GM12875 (cell line): Measurements from ENCODE around the gene DSCAML1.

Experiments
- H3K4me3 ChIP-seq: one replicate; pipeline ENCODE4 v1.5.1; 2011; ENCODE audit warnings: low read depth, low read length, control low read depth
- TF ChIP-seq, protein P1 (sequence below): IDR thresholded peaks from 2 replicates; pipeline ENCODE4 v1.5.1; 2011; ENCODE audit warnings: low read depth, mild to moderate bottlenecking, control low read depth, inconsistent platforms, low read length, moderate library complexity, borderline replicate concordance; ENCODE audit not compliant: insufficient read depth

DSCAML1 gene

DNA sequence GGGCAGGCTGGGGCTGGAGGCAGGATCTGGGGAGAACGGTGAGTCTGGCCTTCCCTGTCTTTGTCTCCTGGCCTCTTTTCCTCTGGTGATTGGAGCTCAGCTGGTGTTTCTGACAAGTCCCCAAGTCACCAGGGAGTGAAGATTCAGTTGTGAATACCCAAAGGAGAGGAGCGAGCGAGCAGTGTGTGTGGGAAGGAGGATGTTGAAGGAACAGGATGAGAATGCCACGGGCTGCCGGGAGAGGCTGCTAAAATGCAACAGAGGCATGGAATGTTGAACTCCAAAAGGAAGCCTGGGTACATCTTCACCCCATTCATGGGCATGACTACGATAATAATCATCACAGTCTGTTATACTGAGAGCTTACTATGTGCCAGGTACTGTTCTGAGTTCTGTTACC, 306.1 kb downstream of the DSCAML1 start:
- TF ChIP-seq, protein P1, sequence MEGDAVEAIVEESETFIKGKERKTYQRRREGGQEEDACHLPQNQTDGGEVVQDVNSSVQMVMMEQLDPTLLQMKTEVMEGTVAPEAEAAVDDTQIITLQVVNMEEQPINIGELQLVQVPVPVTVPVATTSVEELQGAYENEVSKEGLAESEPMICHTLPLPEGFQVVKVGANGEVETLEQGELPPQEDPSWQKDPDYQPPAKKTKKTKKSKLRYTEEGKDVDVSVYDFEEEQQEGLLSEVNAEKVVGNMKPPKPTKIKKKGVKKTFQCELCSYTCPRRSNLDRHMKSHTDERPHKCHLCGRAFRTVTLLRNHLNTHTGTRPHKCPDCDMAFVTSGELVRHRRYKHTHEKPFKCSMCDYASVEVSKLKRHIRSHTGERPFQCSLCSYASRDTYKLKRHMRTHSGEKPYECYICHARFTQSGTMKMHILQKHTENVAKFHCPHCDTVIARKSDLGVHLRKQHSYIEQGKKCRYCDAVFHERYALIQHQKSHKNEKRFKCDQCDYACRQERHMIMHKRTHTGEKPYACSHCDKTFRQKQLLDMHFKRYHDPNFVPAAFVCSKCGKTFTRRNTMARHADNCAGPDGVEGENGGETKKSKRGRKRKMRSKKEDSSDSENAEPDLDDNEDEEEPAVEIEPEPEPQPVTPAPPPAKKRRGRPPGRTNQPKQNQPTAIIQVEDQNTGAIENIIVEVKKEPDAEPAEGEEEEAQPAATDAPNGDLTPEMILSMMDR = no peak
- H3K4me3 ChIP-seq = no peak overlapping the region

DNA sequence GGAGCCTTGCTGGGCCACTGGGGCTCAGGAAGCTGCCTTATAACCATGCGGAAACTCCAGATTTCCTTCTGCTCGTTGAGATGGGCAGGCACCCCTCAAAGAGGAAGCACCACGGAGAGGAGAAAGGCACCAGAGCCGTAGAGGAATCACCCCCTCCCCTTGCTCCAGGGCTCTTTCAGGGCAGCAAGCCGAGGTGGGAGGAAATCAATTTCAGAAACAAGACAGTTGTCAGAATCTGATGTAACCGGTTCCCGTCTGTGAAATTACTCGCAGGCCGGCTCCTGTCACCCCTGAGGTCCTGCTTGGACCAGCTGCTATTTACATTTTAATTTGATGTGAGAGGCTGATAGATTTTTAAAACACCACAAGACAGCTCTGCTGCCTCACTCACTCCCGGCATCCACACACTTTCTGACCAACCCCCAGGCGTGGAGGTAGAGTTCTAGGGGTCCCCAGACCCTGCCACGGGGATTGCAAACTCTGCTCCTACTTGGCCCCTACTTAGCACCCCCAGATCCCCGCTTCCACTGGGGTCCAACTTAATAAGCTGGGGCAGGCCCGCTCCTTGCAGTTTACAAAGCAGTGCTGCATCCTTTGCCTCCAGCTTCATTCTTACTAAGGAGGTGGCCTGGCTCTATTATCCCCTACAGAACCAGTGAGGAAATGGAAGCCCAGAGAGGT, 306.9 kb downstream of the DSCAML1 start:
- no peak overlapping the region for H3K4me3 ChIP-seq
- TF ChIP-seq, protein P1 = no peak

DNA sequence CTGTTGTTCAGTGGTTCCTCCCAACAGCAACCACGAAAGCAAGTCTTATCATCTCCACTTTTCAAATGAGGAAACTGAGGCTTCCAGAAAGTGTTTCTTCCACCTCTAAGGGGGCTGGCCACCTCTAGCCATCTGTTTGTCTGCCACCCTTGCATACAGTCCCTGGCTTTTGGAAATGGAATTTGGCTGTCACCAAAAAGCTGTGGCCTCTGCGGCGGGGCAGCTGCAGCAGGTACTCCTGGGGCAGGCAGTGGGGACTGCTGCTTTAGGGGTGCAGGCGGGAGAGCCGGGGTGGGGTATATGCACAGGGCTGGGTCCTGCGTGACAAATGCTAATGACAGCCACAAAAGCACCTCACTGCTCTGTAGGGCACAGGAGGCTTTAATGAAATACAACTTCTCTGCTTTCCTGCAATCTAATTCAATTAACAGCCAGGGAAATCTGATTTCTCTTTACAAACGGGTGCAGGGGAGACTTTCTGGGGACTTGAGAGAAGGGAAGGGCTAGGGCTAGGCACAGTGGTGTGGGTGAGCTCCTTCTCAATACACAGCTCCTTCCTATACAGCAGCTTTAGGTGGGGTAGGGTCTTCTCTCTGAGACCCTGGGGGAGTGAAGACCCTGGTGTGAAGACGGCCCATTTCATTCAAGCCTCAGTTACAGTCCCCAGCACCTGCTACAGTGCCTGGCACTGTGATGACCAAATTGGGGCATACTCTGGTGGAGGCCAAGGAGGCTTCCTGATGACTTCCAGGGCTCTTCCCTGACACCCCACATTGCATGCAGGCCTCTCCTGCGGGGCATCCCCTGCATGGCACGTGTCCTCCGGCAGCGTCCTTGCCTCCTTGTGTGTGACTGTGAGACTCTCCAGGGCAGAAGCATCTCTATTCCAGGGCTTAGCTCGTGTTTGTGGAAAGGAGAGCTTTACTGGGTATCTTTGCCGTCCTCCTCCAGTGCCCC, 307.7 kb downstream of the DSCAML1 start:
- TF ChIP-seq, protein P1 = no peak
- H3K4me3 ChIP-seq = no peak overlapping the region

DNA sequence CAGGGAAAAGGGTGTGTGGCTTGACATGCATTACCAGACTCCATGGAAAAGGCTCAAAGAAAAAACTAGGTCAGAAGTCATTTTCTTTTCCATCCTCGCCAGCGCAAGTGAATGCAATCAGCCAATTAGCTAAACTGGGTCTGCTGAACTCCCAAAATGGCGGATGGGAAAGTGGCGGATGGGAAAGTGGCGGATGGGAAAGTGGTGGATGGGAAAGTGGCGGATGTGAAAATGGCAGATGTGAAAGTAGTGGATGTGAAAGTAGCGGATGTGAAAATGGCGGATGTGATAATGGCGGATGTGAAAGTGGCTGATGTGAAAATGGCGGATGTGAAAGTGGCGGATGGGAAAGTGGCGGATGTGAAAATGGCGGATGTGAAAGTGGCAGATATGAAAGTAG, 311.0 kb downstream of the DSCAML1 start:
- no peak overlapping the region for H3K4me3 ChIP-seq
- TF ChIP-seq, protein P1 = no peak

DNA sequence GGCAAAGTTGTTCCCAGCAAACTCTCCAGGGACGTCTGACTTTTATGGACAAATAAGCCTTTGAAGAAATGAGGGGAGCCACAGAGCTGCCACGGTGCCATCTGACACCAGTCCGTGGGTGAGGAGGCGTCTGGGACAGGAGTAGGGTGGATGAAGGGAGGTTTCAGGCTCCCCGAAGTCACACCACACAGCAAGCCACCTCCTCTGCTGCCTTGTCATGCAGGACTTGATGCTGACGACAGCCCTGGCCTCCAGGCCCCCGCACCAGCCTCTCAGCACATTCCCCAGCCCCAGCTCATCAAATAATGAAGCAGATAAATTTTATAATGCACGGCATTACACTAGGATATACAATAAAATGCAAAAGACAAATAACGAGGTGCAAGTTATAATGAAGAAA, 312.9 kb downstream of the DSCAML1 start:
- H3K4me3 ChIP-seq = no peak overlapping the region
- TF ChIP-seq, protein P1 = no peak

DNA sequence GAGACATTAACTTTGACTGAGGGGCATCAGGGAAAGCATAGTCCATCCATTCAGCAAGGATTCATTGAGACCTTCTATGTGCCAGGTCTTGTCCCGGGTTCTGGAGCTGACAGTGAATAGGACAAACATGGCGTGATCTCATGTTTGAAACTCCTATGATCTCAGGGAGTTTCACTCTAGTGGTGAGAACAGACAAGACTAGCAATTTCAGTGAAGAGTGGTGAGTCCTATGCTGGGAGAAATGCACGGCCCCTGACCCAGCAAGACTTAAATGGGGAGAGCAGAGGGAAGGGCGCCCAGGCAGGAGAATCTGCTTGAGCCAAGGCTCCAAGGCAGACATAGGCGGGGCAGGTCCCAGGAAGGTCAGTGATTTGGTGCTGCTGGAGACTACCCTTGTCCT, 313.6 kb downstream of the DSCAML1 start:
- TF ChIP-seq, protein P1 = no peak
- H3K4me3 ChIP-seq = no peak overlapping the region
